T-helper 1 cell (primary cell): ENCODE results near the gene CALR3.
A peak's percentile ranks its signal among the peaks of the same experiment; 100 is the strongest.
"Not testable (repeated sequence)": the region's sequence is repeated elsewhere in the genome, so short reads cannot be mapped to it uniquely, and the experiment has no call there.

Source experiments
- DNase-seq, 5 donors: peaks; one replicate each; pipeline ENCODE4 v3.0.0-alpha.2; 2012 to 2020

The CALR3 gene

DNA sequence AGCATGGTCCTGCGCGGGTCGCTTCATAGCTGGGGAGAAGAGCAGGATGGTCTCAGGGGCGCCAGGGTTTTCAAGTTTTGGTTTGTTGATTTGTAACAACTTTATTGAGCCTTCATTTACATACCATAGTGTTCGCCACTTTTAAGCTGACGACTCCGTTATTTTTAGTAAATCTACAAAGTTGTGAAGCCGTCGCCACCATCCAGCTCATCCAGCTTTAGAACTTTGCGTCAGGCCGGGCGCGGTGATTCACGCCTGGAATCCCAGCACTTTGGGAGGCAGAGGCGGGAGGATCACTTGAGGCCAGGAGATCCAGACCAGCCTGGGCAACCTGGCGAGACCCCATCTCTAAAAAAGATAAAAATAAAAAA is 631 bp upstream of the CALR3 start:
- no peak for DNase-seq

GRCh38 chr19:16486476-16486875 is 9.5 kb downstream of the CALR3 start:
- DNase-seq: not testable (repeated sequence)

- no peak for DNase-seq
Observed at GRCh38 chr19:16482745-16483144, 13.2 kb downstream of the CALR3 start.

GRCh38 chr19:16477311-16477710 is 18.7 kb downstream of the CALR3 start:
- DNase-seq: no peak

GRCh38 chr19:16476401-16476800 is 19.6 kb downstream of the CALR3 start:
- DNase-seq: no peak

DNA sequence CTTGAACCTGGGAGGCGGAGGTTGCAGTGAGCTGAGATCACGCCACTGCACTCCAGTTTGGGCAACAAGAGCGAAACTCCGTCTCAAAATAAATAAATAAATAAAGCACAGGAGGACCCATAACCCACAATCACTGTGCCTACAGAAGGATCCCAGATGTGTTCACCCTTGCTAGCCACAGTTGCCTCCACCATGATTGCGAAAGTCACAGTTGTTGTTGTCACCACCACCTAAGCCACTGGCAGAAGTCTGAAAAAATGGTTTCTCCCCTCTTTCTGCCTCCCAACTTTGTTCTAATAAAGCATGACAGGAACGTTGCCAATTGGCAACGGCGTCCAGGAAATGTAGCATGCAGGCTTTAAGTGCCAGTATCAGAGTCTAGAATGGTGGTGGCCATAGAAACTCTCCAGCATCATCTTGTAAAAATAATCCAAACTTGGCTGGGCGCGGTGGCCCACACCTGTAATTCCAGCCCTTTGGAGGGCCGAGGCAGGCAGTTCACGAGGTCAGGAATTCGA is 22.0 kb downstream of the CALR3 start:
- DNase-seq: no peak

DNA sequence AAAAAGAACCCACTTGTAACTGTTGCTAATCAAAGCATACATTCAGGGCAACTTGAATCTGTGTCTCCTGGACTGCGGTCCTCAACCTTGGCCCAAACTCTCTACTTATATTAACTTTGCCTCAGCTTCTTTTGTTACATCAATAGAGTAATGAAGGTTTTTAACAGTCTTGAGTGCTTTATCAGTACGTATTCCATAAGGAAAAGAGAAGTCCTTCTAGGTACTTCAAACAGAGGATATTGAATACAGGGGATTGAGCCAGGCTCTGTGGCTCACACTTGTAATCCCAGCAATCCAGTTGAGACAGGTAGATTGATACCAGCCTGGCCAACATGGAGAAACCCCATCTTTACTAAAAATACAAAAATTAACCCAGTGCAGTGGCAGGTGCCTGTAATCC is 23.0 kb downstream of the CALR3 start:
- DNase-seq: no peak

DNA sequence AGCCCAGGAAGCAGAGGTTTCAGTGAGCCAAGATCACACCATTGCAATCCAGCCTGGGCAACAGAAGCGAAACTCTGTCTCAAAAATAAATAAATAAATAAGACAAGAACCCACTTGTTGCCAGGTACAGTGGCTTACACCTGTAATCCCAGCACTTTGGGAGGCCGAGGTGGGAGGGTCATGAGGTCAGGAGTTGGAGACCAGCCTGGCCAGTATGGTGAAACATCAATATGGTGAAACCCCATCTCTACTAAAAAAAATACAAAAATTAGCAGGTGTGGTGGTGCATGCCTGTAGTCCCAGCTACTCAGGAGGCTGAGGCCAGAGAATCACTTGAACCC is 23.4 kb downstream of the CALR3 start:
- DNase-seq: not testable (repeated sequence)

- peak in 2 of 5 donors; percentile 8 to 25 for DNase-seq
Observed at GRCh38 chr19:16470911-16471811, 24.8 kb downstream of the CALR3 start.

DNA sequence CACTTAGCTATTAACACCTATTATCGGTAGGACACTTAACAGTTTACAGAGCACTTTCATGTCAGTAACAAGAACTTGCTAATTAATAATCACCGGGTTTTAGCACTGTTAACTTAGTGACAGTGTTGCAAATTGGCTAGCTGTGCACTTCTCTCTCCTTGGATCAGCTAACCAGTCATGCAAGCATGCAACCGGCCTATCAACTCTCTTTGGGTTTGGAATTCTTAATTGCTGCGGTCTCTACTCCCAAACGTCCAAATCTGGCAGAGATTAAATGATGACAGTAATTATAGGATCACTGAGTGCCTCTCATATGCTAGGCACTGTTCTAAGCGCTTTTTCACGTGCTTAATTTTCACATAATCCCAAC is 25.4 kb downstream of the CALR3 start:
- DNase-seq: no peak

DNA sequence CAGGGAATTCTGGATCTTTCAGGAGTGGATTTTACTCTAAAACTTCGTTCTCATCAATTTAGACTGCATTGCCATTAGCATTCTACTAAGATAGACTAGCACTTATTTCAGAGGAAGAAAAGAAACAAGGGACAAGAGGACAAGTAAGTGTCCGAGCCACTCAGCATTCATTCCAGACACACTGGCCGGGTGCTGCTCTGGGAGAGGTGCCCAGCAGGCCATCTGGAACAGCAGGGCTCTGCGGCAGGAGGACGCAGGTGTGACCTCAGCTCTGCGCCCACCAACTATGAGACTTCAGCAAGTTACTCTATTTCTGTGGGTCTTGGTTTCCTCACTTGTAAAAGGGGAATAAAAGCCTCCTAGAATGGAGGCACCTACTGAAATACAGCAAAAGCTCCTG is 28.4 kb downstream of the CALR3 start:
- no peak for DNase-seq

DNA sequence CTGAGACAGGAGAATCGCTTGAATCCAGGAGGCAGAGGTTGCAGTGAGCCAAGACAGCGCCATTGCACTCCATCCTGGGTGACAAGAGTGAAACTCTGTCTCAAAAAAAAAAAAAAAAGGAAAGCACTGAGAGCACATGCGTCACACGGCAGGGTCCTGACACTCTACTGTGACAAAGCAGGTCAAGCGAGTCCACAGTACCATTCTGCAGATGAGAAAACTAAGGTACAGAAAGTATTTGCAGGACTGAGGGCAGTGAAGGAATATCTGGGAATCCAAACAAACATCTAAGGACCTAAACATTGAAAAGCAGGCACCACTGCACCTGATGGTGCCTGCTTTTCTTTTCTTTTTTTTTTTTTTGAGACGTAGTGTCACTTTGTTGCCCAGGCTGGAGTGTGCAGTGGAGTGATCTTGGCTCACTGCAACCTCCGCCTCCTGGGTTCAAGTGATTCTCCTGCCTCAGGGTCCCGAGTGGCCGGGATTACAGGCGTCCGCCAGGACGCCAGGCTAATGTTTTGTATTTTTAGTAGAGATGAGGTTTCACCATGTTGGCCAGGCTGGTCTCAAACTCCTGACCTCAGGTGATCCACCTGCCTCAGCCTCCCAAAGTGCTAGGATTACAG is 29.1 kb downstream of the CALR3 start:
- not testable (repeated sequence) for DNase-seq

DNA sequence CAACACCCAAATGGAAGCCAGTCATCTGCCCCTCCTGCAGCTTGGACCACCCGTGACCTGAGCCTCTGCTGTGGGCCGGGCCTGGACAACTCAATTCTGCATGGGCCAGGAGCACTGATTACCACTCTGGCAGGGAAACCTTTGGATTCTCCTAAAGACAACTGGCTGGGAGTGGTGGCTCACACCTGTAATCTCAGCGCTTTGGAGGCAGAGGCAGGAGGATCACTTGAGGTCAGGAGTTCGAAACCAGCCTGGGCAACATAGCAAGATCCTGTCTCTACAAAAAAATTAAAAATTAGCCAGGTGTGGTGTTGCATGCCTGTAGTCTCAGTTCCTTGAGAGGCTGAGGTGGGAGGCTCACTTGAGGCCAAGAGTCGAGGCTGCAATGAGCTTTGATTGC is 30.7 kb downstream of the CALR3 start:
- DNase-seq: no peak

DNA sequence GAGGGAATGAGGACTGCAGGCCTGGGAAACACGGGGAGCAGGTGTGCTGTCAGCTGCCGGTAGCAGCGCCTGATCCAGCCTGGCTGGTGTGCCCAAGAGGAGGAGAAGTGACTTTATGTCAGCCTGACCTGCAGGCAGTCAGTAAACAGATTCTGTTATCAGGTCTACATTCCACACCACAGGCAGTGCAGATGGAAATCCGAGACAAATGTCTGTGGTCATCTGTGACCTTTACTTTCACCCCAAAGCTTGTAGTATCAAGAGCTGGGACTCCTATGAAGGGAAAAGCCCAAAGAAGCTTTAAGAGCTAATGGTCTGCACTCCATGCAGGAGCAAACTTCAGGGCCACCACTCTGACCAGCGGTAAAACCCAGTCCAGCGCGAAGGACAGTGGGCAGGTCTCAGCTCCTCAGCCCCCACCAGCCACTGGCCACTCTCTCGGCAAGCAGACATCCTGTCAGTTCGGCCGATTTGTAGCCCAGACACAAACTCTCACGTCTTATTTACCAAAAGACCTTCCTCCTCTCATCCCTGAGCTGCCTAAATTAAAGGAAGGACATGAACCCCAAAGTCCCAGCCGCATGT is 31.9 kb downstream of the CALR3 start:
- DNase-seq: no peak

GRCh38 chr19:16463341-16463990 is 32.5 kb downstream of the CALR3 start:
- DNase-seq: no peak

DNA sequence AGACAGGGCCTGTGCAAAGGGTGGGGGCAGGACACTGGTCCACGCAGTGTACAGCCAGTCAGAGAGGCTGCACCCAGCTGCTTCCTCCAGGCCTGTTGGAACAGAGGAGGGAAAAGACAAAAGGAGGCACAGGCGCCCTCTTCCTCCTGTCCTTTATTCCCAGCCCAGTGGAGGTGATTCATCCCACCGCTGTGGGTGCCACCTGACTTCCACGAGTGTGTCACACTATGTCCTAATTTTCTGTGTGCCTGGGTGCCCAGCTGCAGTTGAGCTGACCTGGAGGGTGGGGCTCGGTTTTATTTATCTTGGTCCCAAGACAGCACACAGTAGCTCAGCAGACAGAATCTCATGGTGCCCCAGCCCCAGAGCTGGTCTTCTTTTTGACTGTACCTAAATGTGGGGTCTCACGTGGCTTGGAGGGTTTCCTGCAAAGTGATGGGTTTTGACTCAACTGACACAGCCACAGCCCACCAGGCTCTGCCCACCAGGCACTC is 33.2 kb downstream of the CALR3 start:
- no peak for DNase-seq

DNA sequence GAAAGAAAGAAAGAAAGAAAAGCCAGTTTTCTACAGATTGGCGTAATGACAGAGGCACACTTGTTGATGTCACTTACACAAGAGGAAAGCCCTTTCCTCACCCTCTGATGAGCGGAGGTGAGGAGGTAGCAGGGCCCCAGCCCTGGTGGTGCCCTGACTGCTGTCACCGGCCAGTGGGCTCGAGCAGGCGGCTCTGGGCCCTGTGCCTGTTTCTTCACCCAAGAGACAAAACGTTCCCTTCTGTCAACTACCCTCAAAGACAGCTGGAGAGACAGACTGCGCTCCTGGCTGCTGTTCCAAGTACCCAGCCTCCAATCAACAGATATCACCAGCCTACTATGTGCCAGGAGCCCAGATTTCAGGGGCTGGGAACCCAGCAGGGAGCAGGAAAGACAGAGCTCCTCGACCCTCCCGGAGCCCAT is 34.3 kb downstream of the CALR3 start:
- DNase-seq: no peak

- DNase-seq: no peak
Observed at GRCh38 chr19:16460454-16460853, 35.5 kb downstream of the CALR3 start.

- no peak for DNase-seq
Observed at GRCh38 chr19:16459680-16460079, 36.3 kb downstream of the CALR3 start.

- DNase-seq: no peak
Observed at GRCh38 chr19:16458391-16459341, 37.3 kb downstream of the CALR3 start.

- no peak for DNase-seq
Observed at GRCh38 chr19:16457954-16458331, 38.0 kb downstream of the CALR3 start.
